Liver (tissue), 3 donors: ENCODE results near the gene ERGIC1.

Experiments
- GABPA ChIP-seq, 2 donors: IDR thresholded peaks in 1 of 2; conservative IDR thresholded peaks in 1 of 2; 2 replicates each; pipeline ENCODE4 v1.6.1; 2016; ENCODE audit warnings: antibody characterized with exemption in 2 of 2, mild to moderate bottlenecking in 1 of 2, moderate library complexity in 1 of 2
- YY1 ChIP-seq: IDR thresholded peaks from 2 replicates; pipeline ENCODE4 v1.6.1; 2016; ENCODE audit warnings: antibody characterized with exemption, mild to moderate bottlenecking
- TF ChIP-seq, protein P1 (sequence below): fragments of 150-350 bp; IDR thresholded peaks from 2 replicates; pipeline ENCODE4 v1.5.1; 2017; ENCODE audit warnings: improper control_type of control experiment, low read depth, low read length; ENCODE audit not compliant: missing input control
- TF ChIP-seq, protein P2 (sequence below): IDR thresholded peaks from 2 replicates; pipeline ENCODE4 v1.6.1; 2016; ENCODE audit warnings: antibody characterized with exemption
- donor health status: healthy.
- donor health status: healthy.

DNA sequence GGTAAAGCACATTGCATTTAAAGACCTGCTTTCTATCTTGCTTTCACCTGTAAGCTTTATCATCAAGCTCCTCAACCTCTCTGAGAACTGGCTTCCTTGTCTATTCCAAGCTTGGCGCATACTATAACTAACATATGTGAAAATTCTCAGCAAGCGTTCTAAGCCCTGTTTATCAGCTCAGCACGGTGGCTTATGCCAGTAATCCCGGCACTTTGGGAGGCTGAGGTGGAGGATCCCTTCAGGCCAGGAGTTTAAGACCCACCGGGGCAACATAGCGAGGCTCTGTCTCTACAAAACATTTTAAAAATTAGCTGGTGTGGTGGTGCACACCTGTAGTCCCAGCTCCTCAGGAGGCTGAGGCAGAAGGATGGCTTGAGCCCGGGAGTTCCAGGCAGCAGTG lies 147.9 kb downstream of the ERGIC1 start:
- TF ChIP-seq, protein P1, sequence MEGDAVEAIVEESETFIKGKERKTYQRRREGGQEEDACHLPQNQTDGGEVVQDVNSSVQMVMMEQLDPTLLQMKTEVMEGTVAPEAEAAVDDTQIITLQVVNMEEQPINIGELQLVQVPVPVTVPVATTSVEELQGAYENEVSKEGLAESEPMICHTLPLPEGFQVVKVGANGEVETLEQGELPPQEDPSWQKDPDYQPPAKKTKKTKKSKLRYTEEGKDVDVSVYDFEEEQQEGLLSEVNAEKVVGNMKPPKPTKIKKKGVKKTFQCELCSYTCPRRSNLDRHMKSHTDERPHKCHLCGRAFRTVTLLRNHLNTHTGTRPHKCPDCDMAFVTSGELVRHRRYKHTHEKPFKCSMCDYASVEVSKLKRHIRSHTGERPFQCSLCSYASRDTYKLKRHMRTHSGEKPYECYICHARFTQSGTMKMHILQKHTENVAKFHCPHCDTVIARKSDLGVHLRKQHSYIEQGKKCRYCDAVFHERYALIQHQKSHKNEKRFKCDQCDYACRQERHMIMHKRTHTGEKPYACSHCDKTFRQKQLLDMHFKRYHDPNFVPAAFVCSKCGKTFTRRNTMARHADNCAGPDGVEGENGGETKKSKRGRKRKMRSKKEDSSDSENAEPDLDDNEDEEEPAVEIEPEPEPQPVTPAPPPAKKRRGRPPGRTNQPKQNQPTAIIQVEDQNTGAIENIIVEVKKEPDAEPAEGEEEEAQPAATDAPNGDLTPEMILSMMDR = no peak
- TF ChIP-seq YY1 (no peak), GABPA (IDR thresholded peaks at IDR 0.05 in 1 of 2, conservative IDR thresholded peaks at IDR 0.05 in 1 of 2) (no peak)
- TF ChIP-seq, protein P2, sequence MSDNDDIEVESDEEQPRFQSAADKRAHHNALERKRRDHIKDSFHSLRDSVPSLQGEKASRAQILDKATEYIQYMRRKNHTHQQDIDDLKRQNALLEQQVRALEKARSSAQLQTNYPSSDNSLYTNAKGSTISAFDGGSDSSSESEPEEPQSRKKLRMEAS = no peak
